NCI-H1092 (cell line): ENCODE measurements around the gene IL10.
A peak's percentile ranks its signal among the peaks of the same experiment; 100 is the strongest.

Experiments
- DNase-seq: peaks from one replicate; lab custom pipeline; 2025; lab: John Stamatoyannopoulos, UW

Gene IL10

DNA sequence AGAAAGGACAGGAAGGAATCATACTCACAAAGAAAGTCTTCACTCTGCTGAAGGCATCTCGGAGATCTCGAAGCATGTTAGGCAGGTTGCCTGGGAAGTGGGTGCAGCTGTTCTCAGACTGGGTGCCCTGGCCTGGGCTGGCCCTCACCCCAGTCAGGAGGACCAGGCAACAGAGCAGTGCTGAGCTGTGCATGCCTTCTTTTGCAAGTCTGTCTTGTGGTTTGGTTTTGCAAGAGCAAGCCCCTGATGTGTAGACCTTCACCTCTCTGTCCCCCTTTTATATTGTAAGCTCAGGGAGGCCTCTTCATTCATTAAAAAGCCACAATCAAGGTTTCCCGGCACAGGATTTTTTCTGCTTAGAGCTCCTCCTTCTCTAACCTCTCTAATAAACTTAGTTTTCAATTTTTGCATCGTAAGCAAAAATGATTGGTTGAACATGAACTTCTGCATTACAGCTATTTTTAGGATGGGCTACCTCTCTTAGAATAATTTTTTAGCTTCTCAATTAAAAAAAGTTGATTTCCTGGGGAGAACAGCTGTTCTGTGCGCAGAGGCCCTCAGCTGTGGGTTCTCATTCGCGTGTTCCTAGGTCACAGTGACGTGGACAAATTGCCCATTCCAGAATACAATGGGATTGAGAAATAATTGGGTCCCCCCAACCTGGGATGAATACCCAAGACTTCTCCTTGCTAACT is at the start of gene IL10:
TSS of gene IL10 (minus strand) at position 252 of the 695 bp plus-strand sequence. CDS start at position 193, 59 bp downstream.
- DNase-seq: no peak

DNA sequence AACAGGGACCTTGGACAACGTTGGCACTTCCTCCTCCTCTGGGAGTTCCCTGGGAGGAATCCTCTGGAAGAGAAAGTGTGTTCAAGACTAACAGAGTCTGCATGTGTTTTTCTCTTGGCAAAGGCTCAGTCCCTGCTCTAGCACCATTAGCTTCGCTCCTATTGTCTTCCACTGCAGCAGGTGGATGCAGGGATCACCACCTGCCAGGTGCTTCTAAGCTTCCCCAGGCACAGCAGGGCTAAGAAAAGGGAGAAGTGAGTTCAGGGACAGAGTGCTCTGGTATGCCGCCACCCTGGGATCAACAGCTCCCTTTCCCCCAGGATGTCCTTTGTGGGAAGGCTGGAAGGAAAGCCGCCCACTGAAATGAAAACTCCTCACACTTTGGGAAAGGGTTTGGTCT is 49.2 kb upstream of the IL10 start:
- no peak for DNase-seq

DNA sequence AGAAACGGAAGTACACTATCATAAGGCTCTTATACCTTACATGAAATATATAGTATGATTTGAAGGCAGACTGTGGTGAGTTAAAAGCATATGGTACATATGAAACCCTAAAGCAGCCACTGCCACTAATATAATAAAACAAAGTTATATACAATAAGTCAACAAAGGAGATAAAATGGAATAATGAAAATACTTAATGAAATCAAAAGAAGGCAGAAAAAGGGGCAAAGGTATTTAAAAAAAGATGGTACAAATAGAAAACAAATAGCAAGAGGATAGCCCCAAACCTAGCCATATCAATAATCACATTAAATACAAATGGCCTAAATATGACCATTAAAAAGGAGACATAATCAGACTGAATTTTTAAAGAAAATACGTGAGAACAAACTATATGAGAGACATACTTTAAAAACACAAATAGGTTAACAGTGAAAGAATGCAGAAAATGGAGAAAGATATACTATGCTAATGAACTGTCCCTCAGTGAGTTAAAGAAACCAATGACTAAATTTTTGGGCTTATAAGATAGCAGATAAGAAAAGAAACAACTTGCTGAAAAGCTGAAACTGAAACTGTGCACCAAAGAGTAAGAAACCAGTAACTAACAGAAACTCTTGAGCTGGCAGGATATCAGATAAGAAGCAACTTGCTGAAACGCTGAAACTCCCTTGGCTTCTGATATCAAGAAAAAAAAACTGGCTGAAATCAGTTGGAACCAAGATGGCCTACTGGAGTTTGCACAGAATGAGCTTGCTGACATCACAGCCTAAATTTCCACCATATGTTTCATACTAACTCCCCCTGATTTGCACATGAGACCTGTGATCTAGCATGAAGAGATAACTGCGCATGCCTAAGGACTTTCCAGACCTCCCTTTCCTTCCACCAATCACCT is 44.3 kb upstream of the IL10 start:
- no peak for DNase-seq

DNA sequence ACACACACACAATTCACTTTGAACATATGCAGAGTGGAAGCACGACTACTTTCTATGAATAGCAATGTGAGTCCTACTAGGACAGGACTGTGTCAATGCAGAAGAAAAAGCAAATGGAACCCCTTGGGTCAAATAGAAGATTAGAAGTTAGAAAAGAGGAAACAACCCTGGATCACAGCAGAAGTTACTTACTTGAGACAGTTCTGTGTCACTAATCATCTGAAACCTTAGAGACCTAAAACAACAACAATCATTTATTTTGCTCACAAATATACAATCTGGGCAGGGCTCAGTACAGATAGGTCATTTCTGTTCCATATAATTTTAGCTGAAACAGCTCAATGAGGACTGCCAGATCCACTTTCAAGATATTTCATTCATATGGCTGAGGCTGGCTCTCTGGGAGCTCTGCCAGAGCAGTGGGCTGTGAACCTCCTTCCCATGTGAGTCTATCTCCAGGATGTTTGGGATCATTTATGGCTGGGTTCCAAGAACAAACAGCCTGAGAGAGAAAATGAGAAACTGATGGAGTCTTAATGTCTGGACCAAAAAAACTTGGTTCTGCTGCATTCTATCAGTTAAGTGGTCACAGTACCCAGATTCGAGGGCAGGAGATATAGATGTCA is 42.5 kb upstream of the IL10 start:
- DNase-seq: peak; percentile 75

DNA sequence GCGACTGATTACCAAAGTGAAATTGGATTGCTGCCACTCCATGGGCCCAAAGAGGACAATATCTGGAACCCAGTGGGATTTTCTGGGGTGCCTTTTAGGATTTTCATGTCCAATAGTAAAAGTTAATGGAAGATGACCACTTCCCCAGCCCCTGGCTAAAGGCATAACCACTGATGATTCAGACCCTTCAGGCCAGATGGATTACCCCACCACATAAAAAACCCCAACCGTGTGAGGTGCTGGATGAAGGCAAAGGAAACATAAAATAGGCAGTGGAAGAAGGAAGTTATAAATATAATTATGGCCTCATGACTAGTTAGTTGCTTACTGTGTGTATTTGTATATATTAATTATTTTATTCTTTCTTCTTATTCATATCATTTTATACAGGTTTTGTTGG is 40.2 kb upstream of the IL10 start:
- no peak for DNase-seq

GRCh38 chr1:206809504-206810084 is 37.3 kb upstream of the IL10 start:
- peak; percentile 40 for DNase-seq

DNA sequence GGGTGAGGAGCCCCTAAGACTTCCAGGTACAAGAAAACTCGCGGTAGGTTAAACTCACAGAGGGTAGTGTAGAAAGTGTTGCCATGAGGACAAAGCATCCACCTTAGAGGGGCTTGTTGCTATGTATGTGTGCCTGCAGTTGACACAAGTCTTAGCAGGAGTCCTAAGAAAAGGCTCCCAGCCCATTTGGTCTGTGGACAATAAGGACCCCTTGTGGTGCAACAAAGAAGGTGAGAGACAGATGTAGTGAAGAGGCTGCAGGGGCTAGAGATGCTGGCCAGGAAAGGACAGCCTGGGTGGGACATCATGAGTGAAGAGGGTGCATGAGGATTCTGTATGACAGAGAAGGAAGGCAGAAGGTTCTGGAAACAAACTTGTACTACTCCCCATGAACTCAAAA is 36.3 kb upstream of the IL10 start:
- DNase-seq: no peak

GRCh38 chr1:206805357-206805756 is 33.1 kb upstream of the IL10 start:
- DNase-seq: no peak

- no peak for DNase-seq
These were observed 32.0 kb upstream of the IL10 start for GRCh38 chr1:206804156-206804737.

- no peak for DNase-seq
These were observed 31.0 kb upstream of the IL10 start for GRCh38 chr1:206803221-206803730.

DNA sequence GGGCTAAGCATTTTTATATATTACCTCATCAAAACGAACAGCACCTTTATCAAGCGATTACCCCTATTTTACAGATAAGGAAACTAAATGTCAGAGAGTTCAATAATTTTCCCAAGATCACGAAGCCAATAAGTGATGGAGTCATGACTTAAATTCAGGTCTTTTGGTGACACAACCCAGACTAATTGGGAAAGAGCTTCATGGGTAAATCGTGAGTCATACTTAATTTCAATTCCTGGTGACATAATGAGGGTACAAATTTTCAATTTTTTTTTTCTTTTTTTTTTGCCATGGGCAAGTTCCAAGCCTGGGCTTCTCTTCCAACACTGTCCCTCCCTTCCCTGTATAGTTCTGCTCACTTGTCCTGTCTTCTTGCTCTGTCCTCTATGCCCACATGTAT is 30.1 kb upstream of the IL10 start:
- DNase-seq: no peak

GRCh38 chr1:206801467-206801866 is 29.2 kb upstream of the IL10 start:
- DNase-seq: no peak

DNA sequence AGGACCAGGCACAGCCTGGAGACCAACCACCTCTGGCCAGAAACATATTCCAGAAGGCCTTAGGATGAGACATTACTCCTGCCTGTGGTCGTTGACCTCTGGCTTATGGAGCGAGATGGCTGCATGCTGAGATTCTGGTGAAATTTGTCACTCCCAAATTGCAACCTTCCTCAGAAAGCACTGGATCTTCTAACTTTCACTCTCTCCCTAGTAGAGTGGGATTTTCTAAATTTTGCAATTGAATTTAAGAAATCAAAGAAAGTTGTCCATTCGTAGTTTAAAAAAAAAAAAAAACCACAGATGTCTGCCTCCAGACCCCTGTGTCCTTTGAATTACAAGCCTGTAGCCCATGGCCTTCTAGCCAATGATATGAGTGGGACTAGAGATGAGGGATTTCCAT is 28.6 kb upstream of the IL10 start:
- no peak for DNase-seq

DNA sequence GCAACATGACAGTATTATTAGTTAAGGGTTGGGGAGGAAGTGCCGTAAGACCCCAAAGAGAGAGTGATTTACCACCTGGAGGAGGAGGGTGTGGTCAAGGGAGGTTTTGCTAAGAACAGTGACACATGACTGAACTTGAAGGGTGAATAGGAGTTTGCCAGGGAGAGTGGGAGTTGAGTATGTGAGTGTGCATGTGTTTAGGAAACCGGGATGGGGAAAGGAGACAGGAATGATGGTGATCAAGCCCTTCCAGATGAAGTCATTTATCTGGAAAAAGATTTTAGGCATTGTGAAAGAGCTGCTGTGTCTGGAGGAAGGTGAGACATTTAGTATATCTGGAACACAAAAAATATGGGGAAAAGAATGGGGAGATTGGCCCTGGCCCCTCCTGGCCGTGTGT is 28.1 kb upstream of the IL10 start:
- DNase-seq: no peak

GRCh38 chr1:206799311-206799710 is 27.0 kb upstream of the IL10 start:
- DNase-seq: no peak

GRCh38 chr1:206798384-206798996 is 26.2 kb upstream of the IL10 start:
- no peak for DNase-seq

GRCh38 chr1:206797534-206798383 is 25.5 kb upstream of the IL10 start:
- DNase-seq: no peak

GRCh38 chr1:206796981-206797402 is 24.7 kb upstream of the IL10 start:
- no peak for DNase-seq

DNA sequence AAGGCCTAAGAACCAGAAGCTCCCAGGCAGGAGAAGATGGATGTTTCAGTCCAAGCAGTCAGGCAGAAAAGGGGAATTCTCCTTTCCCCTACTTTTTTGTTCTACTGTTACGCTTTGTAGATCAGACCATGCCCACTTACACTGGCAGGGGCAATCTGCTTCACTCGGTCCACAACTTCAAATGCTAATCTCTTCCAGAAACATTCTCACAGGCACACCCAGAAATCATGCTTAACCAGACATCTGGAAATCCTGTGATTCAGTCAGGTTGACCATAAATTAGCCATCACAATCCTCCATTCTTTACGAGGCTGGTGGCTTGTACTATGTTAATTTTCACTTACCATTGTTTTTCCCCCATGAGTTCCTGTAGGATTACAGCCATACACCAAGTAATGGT is 23.8 kb upstream of the IL10 start:
- no peak for DNase-seq

DNA sequence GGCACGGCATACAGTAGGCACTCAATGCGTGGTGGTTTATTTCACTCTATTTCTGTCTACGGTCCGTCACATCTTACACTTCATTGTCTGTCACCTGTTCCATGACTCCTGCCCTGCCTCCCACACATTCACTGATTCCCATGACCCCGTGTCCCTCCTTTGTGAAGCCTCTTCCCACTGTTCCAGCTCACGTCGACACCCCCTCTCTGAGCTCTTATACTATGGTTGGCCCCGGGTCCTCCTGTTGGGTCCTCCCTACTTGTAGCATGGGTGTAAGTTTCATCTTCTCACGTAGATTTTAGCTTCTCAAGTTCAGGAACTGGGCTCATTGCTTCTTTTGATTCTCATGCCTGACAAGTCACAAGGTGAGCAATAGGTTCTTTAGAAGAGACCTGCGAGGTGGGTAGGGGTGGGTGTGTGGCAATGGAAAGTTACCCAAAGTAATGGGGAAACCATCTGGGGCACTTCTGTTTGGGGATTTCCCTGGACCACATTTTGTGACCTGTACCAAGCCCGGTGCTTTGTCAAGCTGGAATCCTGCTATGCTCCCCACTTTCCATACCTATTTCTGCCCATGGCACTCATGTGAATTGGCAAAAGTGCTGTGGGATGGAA is 22.1 kb upstream of the IL10 start:
- DNase-seq: no peak
